OCI-LY1 (cell line): ENCODE data around the gene RGS16.

Experiments
- CTCF ChIP-seq: fragments of 200-600 bp; sonication (generic), shearing (Covaris generic); IDR thresholded peaks from 2 replicates; pipeline ENCODE4 v1.5.1; 2017; ENCODE audit warnings: mild to moderate bottlenecking, antibody characterized with exemption, low read length, moderate library complexity, mixed read lengths
- EZH2 ChIP-seq: fragments of 200-600 bp; sonication (generic), shearing (Covaris generic); IDR thresholded peaks from 2 replicates; pipeline ENCODE4 v1.8.0; 2017; ENCODE audit warnings: borderline replicate concordance, mixed run types, mild to moderate bottlenecking, antibody characterized with exemption, low read length, moderate library complexity, mixed read lengths

GRCh38 chr1:182549346-182549745, 54.8 kb downstream of the RGS16 start:
- TF ChIP-seq CTCF (no peak), EZH2 (no peak)
